HepG2 (cell line): ENCODE results near the gene PXK. TPM values are rescaled to one million over a fixed set of nuclear protein-coding genes. Genes with fewer than 3 reads are reported as not detected.

Source experiments
- EP300 ChIP-seq, 3 experiments: sonication (generic) in 1 of 3; formaldehyde crosslinking in 1 of 3; IDR thresholded peaks; 2 replicates each; pipeline versions ENCODE4 v1.5.1 to v1.6.1; 2011 to 2020; ENCODE audit warnings: low read depth in 2 of 3, low read length in 2 of 3, borderline replicate concordance in 1 of 3, improper control_type of control experiment in 1 of 3, mild to moderate bottlenecking in 1 of 3, missing genetic modification reagents in 1 of 3, moderate library complexity in 1 of 3
- KAT2B ChIP-seq: fragments of 150-350 bp; IDR thresholded peaks from 2 replicates; pipeline ENCODE4 v1.6.1; 2014; ENCODE audit warnings: low read depth, low read length, borderline replicate concordance
- KMT2B ChIP-seq: IDR thresholded peaks from 2 replicates; pipeline ENCODE4 v1.6.1; 2016; ENCODE audit warnings: missing genetic modification reagents, missing compliant biosample characterization
- NFATC3 ChIP-seq: sonication (generic); formaldehyde crosslinking; IDR thresholded peaks from 2 replicates; pipeline ENCODE4 v1.5.1; 2020; ENCODE audit warnings: mild to moderate bottlenecking, missing genetic modification reagents
- NFYB ChIP-seq: sonication (generic); formaldehyde crosslinking; IDR thresholded peaks from 2 replicates; pipeline ENCODE4 v1.4.0; 2020; ENCODE audit warnings: missing genetic modification reagents
- ZKSCAN8 ChIP-seq: IDR thresholded peaks from 2 replicates; pipeline ENCODE4 v1.6.1; 2016; ENCODE audit warnings: borderline replicate concordance, missing genetic modification reagents, missing compliant biosample characterization
- ZNF224 ChIP-seq: sonication (generic); formaldehyde crosslinking; IDR thresholded peaks from 2 replicates; pipeline ENCODE4 v1.5.0; 2020; ENCODE audit warnings: mild to moderate bottlenecking, missing genetic modification reagents
- ZNF343 ChIP-seq: sonication (generic); formaldehyde crosslinking; IDR thresholded peaks from 2 replicates; pipeline ENCODE4 v1.4.0; 2020; ENCODE audit warnings: mild to moderate bottlenecking, missing genetic modification reagents
- ZNF720 ChIP-seq: sonication (generic); formaldehyde crosslinking; IDR thresholded peaks from 2 replicates; pipeline ENCODE4 v1.4.0; 2020; ENCODE audit warnings: missing genetic modification reagents
- ZNF878 ChIP-seq: sonication (generic); formaldehyde crosslinking; IDR thresholded peaks from 2 replicates; pipeline ENCODE4 v1.8.1; 2023; ENCODE audit warnings: mild to moderate bottlenecking, missing genetic modification reagents, moderate library complexity
- ZSCAN25 ChIP-seq: sonication (generic); formaldehyde crosslinking; IDR thresholded peaks from 2 replicates; pipeline ENCODE4 v1.8.0; 2022; ENCODE audit warnings: mild to moderate bottlenecking, missing genetic modification reagents
- polyA plus RNA-seq, 8 experiments: library from polyadenylated mRNA; depleted of rRNA in 3 of 8; stranded (reverse) in 7 of 8; unstranded in 1 of 8; fragments of >200 nt; fragmentation: Illumina TruSeq in 4 of 8; extraction: Trizol in 4 of 8; gene quantifications; 2 replicates each; pipeline versions ENCODE4 v1.2.1 to v1.2.3, GENCODE V29; 2011 to 2016; ENCODE audit warnings: low read depth in 4 of 8, missing spikeins in 1 of 8, mixed read lengths in 1 of 8; ENCODE audit not compliant: insufficient read depth in 1 of 8
- total RNA-seq, 5 experiments: library from RNA; depleted of rRNA; stranded (reverse); fragments of >200 nt; fragmentation: Illumina TruSeq; extraction: Trizol; gene quantifications; 2 replicates each; pipeline ENCODE4 v1.2.3, GENCODE V29; 2016; ENCODE audit warnings: low read depth in 1 of 5
- TF ChIP-seq, protein P1 (sequence below): fragments of 450-650 bp; IDR thresholded peaks from 2 replicates; pipeline ENCODE4 v1.6.1; 2016
- TF ChIP-seq, protein P2 (sequence below): sonication (generic); formaldehyde crosslinking; IDR thresholded peaks from 2 replicates; pipeline ENCODE4 v1.4.0; 2020; ENCODE audit warnings: missing genetic modification reagents
- TF ChIP-seq, protein P3 (sequence below): sonication (generic); formaldehyde crosslinking; IDR thresholded peaks from 2 replicates; pipeline ENCODE4 v1.4.0; 2020; ENCODE audit warnings: missing genetic modification reagents
- TF ChIP-seq, protein P4 (sequence below): sonication (generic); formaldehyde crosslinking; IDR thresholded peaks from 2 replicates; pipeline ENCODE4 v1.8.1; 2023; ENCODE audit warnings: mild to moderate bottlenecking, moderate library complexity, missing genetic modification reagents
- TF ChIP-seq, protein P5 (sequence below): sonication (generic); formaldehyde crosslinking; IDR thresholded peaks from 2 replicates; pipeline ENCODE4 v1.5.1; 2020; ENCODE audit warnings: missing genetic modification reagents, mild to moderate bottlenecking, borderline replicate concordance
- TF ChIP-seq, protein P6 (sequence below): sonication (generic); formaldehyde crosslinking; conservative IDR thresholded peaks from 2 replicates; pipeline ENCODE4 v1.8.0; 2022; ENCODE audit warnings: low read depth, missing genetic modification reagents
- TF ChIP-seq, protein P7 (sequence below): sonication (generic); formaldehyde crosslinking; IDR thresholded peaks from 2 replicates; pipeline ENCODE4 v1.4.0; 2020; ENCODE audit warnings: mild to moderate bottlenecking, missing genetic modification reagents

The PXK gene
- total and polyA plus RNA-seq, 2 of the 13 experiments (the other 11 are each of a cell fraction or from before 2014, with no cell fraction given) = 6.4 to 18.6 TPM

DNA sequence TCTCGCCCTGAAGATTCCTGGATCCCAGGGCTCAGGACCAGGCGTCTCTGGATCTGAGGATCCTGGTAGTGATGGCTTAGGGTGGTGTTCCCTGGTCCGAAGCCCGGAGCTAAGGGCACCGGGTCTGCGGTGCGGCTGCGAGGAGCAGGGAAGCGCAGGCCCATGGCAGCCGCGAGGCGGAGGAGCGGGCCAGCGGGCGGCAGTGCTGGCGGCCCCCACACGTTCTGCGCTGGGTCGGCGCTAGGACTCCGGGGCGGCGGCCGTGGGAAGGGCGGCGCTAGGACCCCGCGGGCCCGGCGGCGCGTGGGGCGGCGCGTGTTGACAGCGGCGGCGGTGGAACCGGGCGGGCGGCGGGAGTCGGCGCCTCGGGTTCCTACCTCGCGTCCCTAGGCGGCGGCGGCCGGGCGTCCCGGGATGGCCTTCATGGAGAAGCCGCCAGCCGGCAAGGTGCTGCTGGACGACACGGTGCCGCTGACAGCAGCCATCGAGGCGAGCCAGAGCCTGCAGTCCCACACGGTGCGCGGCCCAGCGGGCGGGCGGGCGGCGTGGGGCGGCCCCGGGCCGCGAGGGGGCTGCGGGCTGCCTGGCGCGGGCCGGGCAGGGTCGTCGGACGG lies at the start of gene PXK (continued):
- TF ChIP-seq ZNF224 (CRISPR knock-in tag) = no peak
- no peak for TF ChIP-seq NFYB (CRISPR knock-in tag)
- TF ChIP-seq, protein P1, sequence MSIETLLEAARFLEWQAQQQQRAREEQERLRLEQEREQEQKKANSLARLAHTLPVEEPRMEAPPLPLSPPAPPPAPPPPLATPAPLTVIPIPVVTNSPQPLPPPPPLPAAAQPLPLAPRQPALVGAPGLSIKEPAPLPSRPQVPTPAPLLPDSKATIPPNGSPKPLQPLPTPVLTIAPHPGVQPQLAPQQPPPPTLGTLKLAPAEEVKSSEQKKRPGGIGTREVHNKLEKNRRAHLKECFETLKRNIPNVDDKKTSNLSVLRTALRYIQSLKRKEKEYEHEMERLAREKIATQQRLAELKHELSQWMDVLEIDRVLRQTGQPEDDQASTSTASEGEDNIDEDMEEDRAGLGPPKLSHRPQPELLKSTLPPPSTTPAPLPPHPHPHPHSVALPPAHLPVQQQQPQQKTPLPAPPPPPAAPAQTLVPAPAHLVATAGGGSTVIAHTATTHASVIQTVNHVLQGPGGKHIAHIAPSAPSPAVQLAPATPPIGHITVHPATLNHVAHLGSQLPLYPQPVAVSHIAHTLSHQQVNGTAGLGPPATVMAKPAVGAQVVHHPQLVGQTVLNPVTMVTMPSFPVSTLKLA = no peak
- TF ChIP-seq, protein P2, sequence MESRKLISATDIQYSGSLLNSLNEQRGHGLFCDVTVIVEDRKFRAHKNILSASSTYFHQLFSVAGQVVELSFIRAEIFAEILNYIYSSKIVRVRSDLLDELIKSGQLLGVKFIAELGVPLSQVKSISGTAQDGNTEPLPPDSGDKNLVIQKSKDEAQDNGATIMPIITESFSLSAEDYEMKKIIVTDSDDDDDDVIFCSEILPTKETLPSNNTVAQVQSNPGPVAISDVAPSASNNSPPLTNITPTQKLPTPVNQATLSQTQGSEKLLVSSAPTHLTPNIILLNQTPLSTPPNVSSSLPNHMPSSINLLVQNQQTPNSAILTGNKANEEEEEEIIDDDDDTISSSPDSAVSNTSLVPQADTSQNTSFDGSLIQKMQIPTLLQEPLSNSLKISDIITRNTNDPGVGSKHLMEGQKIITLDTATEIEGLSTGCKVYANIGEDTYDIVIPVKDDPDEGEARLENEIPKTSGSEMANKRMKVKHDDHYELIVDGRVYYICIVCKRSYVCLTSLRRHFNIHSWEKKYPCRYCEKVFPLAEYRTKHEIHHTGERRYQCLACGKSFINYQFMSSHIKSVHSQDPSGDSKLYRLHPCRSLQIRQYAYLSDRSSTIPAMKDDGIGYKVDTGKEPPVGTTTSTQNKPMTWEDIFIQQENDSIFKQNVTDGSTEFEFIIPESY (CRISPR knock-in tag) = 0 out of 2 replicates have a peak, but pooled peaks have one; percentile 26
- no peak for TF ChIP-seq KAT2B
- TF ChIP-seq, protein P3, sequence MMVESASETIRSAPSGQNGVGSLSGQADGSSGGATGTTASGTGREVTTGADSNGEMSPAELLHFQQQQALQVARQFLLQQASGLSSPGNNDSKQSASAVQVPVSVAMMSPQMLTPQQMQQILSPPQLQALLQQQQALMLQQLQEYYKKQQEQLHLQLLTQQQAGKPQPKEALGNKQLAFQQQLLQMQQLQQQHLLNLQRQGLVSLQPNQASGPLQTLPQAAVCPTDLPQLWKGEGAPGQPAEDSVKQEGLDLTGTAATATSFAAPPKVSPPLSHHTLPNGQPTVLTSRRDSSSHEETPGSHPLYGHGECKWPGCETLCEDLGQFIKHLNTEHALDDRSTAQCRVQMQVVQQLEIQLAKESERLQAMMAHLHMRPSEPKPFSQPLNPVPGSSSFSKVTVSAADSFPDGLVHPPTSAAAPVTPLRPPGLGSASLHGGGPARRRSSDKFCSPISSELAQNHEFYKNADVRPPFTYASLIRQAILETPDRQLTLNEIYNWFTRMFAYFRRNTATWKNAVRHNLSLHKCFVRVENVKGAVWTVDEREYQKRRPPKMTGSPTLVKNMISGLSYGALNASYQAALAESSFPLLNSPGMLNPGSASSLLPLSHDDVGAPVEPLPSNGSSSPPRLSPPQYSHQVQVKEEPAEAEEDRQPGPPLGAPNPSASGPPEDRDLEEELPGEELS (CRISPR knock-in tag) = peak; percentile 20; the same call in 1 of the 2 replicates
- TF ChIP-seq, protein P4, sequence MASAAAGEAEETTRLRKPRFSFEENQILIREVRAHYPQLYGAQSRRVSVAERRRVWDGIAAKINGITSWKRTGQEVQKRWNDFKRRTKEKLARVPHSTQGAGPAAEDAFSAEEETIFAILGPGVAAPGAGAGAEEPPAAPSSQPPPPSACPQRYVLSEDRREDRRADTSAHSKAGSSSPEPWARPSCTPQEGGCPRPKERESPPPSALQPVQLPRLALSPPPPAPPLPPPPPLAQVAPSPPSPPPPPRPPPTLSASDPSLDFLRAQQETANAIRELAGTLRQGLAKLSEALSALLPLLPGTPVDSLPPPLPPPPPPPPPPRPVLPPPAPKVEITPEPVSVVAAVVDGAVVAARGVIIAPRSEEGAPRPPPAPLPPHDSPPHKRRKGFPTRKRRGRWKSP (CRISPR knock-in tag) = no peak
- no peak for TF ChIP-seq ZSCAN25
- TF ChIP-seq, protein P5, sequence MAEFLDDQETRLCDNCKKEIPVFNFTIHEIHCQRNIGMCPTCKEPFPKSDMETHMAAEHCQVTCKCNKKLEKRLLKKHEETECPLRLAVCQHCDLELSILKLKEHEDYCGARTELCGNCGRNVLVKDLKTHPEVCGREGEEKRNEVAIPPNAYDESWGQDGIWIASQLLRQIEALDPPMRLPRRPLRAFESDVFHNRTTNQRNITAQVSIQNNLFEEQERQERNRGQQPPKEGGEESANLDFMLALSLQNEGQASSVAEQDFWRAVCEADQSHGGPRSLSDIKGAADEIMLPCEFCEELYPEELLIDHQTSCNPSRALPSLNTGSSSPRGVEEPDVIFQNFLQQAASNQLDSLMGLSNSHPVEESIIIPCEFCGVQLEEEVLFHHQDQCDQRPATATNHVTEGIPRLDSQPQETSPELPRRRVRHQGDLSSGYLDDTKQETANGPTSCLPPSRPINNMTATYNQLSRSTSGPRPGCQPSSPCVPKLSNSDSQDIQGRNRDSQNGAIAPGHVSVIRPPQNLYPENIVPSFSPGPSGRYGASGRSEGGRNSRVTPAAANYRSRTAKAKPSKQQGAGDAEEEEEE = no peak
- no peak for TF ChIP-seq EP300 (IDR thresholded peaks at IDR 0.05; ENCODE audit: low read depth in 2 of 2, low read length in 2 of 2)
- TF ChIP-seq EP300 (CRISPR knock-in tag; IDR thresholded peaks at IDR 0.05; ENCODE audit: borderline replicate concordance) = no peak
- TF ChIP-seq, protein P6, sequence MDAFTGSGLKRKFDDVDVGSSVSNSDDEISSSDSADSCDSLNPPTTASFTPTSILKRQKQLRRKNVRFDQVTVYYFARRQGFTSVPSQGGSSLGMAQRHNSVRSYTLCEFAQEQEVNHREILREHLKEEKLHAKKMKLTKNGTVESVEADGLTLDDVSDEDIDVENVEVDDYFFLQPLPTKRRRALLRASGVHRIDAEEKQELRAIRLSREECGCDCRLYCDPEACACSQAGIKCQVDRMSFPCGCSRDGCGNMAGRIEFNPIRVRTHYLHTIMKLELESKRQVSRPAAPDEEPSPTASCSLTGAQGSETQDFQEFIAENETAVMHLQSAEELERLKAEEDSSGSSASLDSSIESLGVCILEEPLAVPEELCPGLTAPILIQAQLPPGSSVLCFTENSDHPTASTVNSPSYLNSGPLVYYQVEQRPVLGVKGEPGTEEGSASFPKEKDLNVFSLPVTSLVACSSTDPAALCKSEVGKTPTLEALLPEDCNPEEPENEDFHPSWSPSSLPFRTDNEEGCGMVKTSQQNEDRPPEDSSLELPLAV (CRISPR knock-in tag) = no peak
- TF ChIP-seq, protein P7, sequence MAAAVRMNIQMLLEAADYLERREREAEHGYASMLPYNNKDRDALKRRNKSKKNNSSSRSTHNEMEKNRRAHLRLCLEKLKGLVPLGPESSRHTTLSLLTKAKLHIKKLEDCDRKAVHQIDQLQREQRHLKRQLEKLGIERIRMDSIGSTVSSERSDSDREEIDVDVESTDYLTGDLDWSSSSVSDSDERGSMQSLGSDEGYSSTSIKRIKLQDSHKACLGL (CRISPR knock-in tag) = no peak; the same call in 1 of the 2 replicates
- TF ChIP-seq KMT2B (CRISPR knock-in tag) = no peak
- no peak for TF ChIP-seq ZNF343 (CRISPR knock-in tag)
- no peak for TF ChIP-seq ZNF878 (CRISPR knock-in tag)
- no peak for TF ChIP-seq ZKSCAN8 (CRISPR knock-in tag)
- TF ChIP-seq ZNF720 = no peak
- TF ChIP-seq NFATC3 (CRISPR knock-in tag) = no peak
